GM19238 (cell line): ENCODE results near the gene TBX3.

Source experiments
- DNase-seq: peaks from one replicate; pipeline ENCODE4 v3.0.0; 2011; ENCODE audit warnings: low spot score; ENCODE audit not compliant: insufficient read length

TBX3 gene

DNA sequence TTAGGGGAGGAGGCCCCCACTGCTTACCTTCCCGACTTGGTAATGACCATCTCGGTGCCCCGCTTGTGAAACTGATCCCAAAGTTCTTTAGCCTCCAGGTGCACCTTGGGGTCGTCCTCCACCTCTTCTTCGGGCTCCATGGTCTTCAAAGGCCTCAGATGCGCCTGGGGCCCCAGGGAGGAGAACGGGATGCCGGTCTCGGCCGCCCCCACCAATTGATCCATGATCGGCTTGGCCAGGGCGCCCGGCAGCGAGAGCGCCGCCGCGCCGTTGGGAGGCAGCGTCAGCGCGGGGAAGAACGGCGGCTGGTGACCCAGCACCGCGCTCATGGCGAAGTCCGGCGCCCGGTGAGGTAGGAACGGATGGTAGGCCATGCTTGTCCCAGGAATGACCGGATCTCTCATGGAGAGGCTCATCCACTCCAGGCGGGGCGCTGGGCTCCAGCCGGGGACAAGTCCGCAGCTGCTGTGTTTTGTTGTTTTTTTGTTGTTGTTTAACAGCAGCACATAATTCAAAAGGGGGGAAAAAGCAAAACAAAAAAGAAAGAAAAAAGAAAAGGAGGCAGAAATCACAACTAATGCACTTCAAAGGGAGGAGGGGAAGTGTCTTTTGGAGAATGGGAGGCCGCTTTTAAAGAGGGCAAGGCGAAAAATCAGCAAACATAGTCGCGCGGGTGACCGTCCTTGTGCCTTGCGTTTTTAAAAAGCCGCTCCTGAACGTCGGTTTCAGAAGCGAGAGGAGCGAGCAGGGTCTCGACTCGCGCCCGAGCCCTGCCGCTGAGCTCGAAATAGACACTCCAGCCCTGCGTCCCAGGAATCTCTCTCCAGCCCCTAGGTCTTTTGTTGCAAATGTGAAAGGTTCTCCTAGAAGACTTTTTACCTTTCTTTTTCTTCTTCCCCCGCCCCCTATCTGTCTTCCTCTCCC is 928 bp downstream of the TBX3 start:
- DNase-seq, result no peak

DNA sequence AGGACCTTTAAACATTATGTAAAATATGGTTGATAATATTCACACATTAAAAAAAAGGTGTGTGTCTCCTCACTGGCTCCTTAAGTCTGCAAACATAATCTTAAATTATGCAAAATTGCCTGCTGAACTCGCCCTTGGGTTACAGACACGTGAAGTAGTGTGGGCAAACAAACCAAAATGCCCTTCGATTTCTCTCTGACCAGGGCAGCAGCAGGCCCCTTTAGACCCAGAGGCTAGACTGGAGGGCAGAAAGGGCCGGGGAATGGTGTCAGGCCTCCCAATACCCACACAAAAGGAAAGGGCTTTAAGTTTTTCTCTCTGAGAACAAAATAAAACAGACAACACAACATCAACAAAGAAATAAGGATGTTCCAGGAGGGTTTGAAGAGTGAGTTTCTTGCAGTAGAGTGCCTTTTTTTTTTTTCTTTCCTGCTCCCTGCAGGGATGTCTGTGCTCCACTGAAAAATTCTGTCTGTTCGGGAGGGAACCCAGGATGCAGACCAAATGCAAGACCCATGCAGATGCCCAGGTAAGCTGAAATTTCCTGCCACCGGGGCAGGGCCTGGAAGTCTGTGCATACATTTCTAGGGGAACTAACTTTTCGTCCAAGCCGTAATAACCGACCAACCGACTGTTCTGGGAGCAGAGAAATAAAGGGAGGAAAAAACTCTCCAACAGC is 1.7 kb downstream of the TBX3 start:
- DNase-seq, result no peak

- DNase-seq, result no peak
These were observed 2.7 kb downstream of the TBX3 start for GRCh38 chr12:114681116-114681871.

DNA sequence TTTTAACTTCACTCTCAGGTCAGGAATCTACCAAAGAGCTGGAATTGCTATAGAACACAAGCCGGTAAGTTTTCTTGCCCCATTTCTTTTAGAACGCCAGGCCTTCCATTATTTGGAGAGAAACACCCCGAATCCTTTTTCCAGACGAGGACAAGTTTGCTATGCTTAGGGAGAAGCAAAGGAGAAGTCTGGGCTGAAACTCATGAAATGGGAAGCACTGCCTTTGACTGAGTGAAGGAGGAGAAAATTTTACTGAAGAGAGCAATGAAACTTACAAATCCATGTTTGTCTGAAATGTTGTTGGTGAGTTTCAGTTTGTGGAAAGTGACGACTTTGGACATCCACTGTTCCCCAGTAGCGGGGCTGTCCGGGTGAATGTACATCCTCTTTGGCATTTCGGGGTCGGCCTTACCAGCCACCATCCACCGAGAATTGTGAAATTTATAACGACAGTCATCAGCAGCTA is 3.3 kb downstream of the TBX3 start:
- no peak for DNase-seq

GRCh38 chr12:114679942-114680341 is 4.0 kb downstream of the TBX3 start:
- no peak for DNase-seq

GRCh38 chr12:114679452-114679875 is 4.5 kb downstream of the TBX3 start:
- no peak for DNase-seq

GRCh38 chr12:114678718-114679117 is 5.3 kb downstream of the TBX3 start:
- DNase-seq, result no peak

DNA sequence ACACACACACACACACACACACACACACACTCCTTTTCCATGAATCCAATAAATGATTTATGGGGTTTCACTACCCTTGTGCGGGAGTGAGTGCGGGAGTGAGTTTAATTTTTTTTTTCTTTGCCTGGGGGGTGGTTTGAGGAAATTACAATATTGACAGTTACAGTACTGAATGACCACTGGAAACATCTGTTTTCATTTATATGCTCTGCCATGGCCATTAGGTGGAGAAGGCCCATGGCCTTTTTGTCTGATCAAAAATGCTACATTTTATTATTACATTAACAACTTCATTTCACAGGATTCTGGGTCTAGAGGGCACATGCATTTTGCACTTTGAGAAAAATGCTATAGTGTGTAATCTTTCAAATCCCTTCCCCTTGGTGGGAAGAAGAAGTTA is 5.9 kb downstream of the TBX3 start:
- DNase-seq, result no peak

DNA sequence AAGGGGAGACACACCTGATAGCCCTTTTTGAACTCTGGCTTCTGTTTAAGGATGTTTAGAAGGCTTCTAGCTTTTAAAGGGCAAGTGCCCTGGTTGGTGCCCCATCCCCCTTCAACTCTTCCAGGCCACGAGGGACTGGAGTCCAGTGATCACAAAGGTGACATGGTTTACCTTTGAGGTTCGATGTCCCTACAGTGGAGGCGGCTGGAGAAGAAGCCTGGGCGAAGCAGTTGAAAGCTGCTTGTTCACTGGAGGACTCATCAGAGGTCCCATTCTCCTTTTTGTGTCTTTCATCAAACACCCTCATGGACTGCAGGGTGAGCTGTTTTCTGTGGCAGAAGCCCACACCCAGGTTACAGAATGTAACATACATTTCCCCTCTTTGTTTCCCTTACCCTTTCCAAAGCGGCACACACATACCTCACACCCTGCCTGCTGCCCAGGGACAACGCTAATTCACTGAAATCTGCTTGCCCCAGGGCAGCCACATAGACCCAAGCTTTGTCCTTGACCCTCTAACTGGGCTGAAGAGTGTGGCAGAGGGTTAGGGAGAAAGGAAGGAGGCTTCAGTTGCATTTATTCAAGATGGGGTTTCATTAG is 7.7 kb downstream of the TBX3 start:
- DNase-seq, result no peak

- DNase-seq, result no peak
These were observed 9.5 kb downstream of the TBX3 start for GRCh38 chr12:114674251-114675047.

- DNase-seq, result no peak
These were observed 10.1 kb downstream of the TBX3 start for GRCh38 chr12:114673901-114674250.

GRCh38 chr12:114673169-114673833 is 10.7 kb downstream of the TBX3 start:
- DNase-seq, result no peak

DNA sequence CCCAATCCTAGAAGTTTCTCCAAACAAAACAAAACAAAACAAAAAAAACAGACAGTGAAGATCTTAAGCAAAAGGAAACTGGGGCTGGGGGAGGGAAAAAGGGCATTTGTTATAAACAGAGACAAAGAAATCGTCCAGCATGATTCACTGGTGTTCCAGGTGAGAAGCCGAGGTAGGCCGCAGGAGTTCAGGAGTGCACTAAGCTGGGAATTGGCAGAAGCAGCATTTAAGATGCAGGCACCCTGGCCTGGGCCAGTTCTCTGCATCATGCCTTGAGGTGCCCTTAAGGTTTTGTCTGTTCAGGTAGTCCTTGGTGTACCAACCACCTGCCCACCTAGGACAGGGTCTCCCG is 11.2 kb downstream of the TBX3 start:
- no peak for DNase-seq

- DNase-seq, result no peak
These were observed 12.2 kb downstream of the TBX3 start for GRCh38 chr12:114671443-114672411.

- DNase-seq, result no peak
These were observed 12.9 kb downstream of the TBX3 start for GRCh38 chr12:114671066-114671442.

DNA sequence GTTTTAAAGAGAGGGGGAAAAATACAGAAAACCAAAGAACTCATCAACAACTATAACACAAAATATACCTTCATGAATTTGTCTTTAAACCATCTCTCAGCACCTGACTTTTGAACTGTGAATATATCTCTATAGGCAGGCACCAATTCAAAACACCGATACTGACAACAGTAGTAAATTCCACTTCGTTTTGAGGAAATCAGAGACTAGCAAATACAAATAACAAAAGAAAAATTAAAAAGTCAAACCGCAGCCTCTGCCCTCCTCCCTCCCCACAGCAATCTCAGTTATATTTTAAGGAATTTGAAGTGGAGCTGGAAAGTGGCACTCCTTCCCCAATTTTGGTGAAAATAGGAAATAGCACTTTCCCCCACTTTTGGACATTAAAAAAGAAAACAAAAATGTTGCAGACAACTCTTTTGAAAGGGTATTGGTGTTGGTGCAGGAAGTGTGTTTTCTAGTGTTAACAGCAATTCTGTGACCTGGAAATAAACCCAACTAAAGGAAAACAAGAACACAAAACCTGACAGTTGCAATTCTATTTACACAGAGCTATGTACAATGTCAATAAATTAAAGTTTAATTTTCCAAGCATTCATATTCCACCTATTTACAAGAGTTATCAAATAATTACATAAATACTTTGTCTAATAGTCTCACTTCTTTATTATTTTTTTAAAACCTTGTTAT is 13.5 kb downstream of the TBX3 start:
- DNase-seq, result no peak

- no peak for DNase-seq
These were observed 14.3 kb downstream of the TBX3 start for GRCh38 chr12:114669401-114670290.

- no peak for DNase-seq
These were observed 15.1 kb downstream of the TBX3 start for GRCh38 chr12:114668886-114669288.
